HCT116 (cell line): ENCODE data around the gene PRKCA. TPM values are rescaled to one million over a fixed set of nuclear protein-coding genes. Genes with fewer than 3 reads are reported as not detected.

Experiments used
- ATAC-seq: fragments of 200-7000 bp; cut with Tn5 transposase; 2 replicates; pipeline ENCODE4 v1.9.1; 2020; ENCODE audit warnings: mild to moderate bottlenecking, moderate library complexity
- BruUV-seq: library from RNA; stranded (reverse); fragments of 400-500 nt; replicated peaks from 2 replicates; lab custom pipeline; 2021; lab: Mats Ljungman, UMichigan
- CTCF ChIA-PET: fragments of 300-600 bp; sonication (Branson Sonifier 250); formaldehyde crosslinking; loops from one replicate; lab custom pipeline; 2021; ENCODE audit warnings: antibody characterized with exemption; lab: Charles Lee
- POLR2A ChIA-PET: fragments of 300-600, 350-600 bp; sonication (Branson Sonifier 250); formaldehyde crosslinking; loops from one replicate; lab custom pipeline; 2021; ENCODE audit warnings: antibody characterized with exemption; lab: Charles Lee
- RAD21 ChIA-PET, 2 experiments: fragments of 300-600 bp; sonication (Branson Sonifier 250); formaldehyde crosslinking; loops; one replicate each; lab custom pipeline; 2023; ENCODE audit warnings: low total read pairs in 2 of 2; ENCODE audit not compliant: uncharacterized antibody in 2 of 2, unreplicated experiment in 2 of 2, low non-redundant PET in 1 of 2; lab: Charles Lee
- DNase-seq: peaks from one replicate; pipeline ENCODE4 v3.0.0-alpha.2; 2010; ENCODE audit warnings: low read depth, low spot score
- H2AFZ ChIP-seq: fragments of 200-600 bp; shearing (Covaris generic), sonication (generic); 2 replicates; pipeline ENCODE4 v1.6.1; 2017; ENCODE audit warnings: low read depth, mixed run types, mixed read lengths, antibody characterized with exemption, low read length; ENCODE audit not compliant: poor library complexity, severe bottlenecking
- H3K27ac ChIP-seq: 2 replicates; pipeline ENCODE4 v1.5.1; 2012; ENCODE audit warnings: low read depth, low read length
- H3K27me3 ChIP-seq: fragments of 200-600 bp; sonication (generic); 2 replicates; pipeline ENCODE4 v1.6.1; 2016; ENCODE audit warnings: mixed run types, low read length, mixed read lengths; ENCODE audit not compliant: insufficient read depth
- H3K36me3 ChIP-seq, 2 experiments: fragments of 200-500 bp in 1 of 2; fragments of 200-600 bp in 1 of 2; sonication (Bioruptor generic) in 1 of 2; sonication (generic) in 1 of 2; 2 replicates each; pipeline versions ENCODE4 v1.5.1 to v1.6.1; 2014 to 2016; ENCODE audit warnings: low read length in 2 of 2, inconsistent platforms in 1 of 2, mixed read lengths in 1 of 2, mixed run types in 1 of 2; ENCODE audit not compliant: insufficient read depth in 2 of 2, control insufficient read depth in 1 of 2
- H3K4me1 ChIP-seq, 2 experiments: fragments of 200-600 bp in 1 of 2; sonication (generic) in 1 of 2; 2 replicates each; pipeline versions ENCODE4 v1.5.1 to v1.6.1; 2012 to 2017; ENCODE audit warnings: low read length in 2 of 2, inconsistent platforms in 1 of 2, mild to moderate bottlenecking in 1 of 2, mixed read lengths in 1 of 2, mixed run types in 1 of 2, moderate library complexity in 1 of 2; ENCODE audit not compliant: insufficient read depth in 2 of 2, control insufficient read depth in 1 of 2
- H3K4me2 ChIP-seq: fragments of 200-600 bp; sonication (generic); 2 replicates; pipeline ENCODE4 v1.6.1; 2017; ENCODE audit warnings: mixed run types, low read length, mixed read lengths
- H3K4me3 ChIP-seq, 2 experiments: fragments of 200-600 bp in 1 of 2; sonication (generic) in 1 of 2; replicated peaks in 1 of 2; 2 replicates each; pipeline ENCODE4 v1.5.1; 2011 to 2016; ENCODE audit warnings: low read length in 2 of 2, control low read depth in 1 of 2, low read depth in 1 of 2, mild to moderate bottlenecking in 1 of 2, mixed read lengths in 1 of 2, mixed run types in 1 of 2
- H3K79me2 ChIP-seq: fragments of 200-600 bp; sonication (generic); 2 replicates; pipeline ENCODE4 v1.6.1; 2017; ENCODE audit warnings: mild to moderate bottlenecking, mixed run types, low read length, moderate library complexity, mixed read lengths; ENCODE audit not compliant: insufficient read depth
- H3K9ac ChIP-seq: fragments of 200-600 bp; sonication (generic); 2 replicates; pipeline ENCODE4 v1.6.1; 2016; ENCODE audit warnings: low read length, mixed read lengths
- H3K9me2 ChIP-seq: fragments of 200-600 bp; sonication (generic), shearing (Covaris generic); 2 replicates; pipeline ENCODE4 v1.6.1; 2017; ENCODE audit warnings: mixed run types, mild to moderate bottlenecking, moderate library complexity; ENCODE audit not compliant: insufficient read depth
- H3K9me3 ChIP-seq, 2 experiments: fragments of 200-500 bp in 1 of 2; fragments of 200-600 bp in 1 of 2; sonication (Bioruptor generic) in 1 of 2; sonication (generic) in 1 of 2; 2 replicates each; pipeline ENCODE4 v1.6.1; 2014 to 2017; ENCODE audit warnings: low read length in 2 of 2, mixed read lengths in 2 of 2, inconsistent platforms in 1 of 2, low read depth in 1 of 2, mild to moderate bottlenecking in 1 of 2, mixed run types in 1 of 2, moderate library complexity in 1 of 2; ENCODE audit not compliant: control insufficient read depth in 1 of 2, insufficient read depth in 1 of 2
- H4K20me1 ChIP-seq: fragments of 200-600 bp; sonication (generic), shearing (Covaris generic); 2 replicates; pipeline ENCODE4 v1.6.1; 2017; ENCODE audit warnings: mixed run types, mild to moderate bottlenecking, moderate library complexity; ENCODE audit not compliant: insufficient read depth
- CBX3 ChIP-seq: IDR thresholded peaks from 2 replicates; pipeline ENCODE4 v1.6.1; 2012; ENCODE audit warnings: low read depth
- CEBPB ChIP-seq: IDR thresholded peaks from 2 replicates; pipeline ENCODE4 v1.6.1; 2012; ENCODE audit warnings: low read depth
- EGR1 ChIP-seq: IDR thresholded peaks from 2 replicates; pipeline ENCODE4 v1.6.1; 2012; ENCODE audit warnings: low read depth
- ELF1 ChIP-seq: IDR thresholded peaks from 2 replicates; pipeline ENCODE4 v1.6.1; 2012; ENCODE audit warnings: low read depth, borderline replicate concordance
- EZH2 ChIP-seq: fragments of 200-600 bp; sonication (generic); IDR thresholded peaks from 2 replicates; pipeline ENCODE4 v1.6.1; 2017; ENCODE audit warnings: antibody characterized with exemption, mixed run types
- POLR2A ChIP-seq: IDR thresholded peaks from 2 replicates; pipeline ENCODE4 v1.7.0; 2011; ENCODE audit warnings: borderline replicate concordance; ENCODE audit not compliant: insufficient read depth, insufficient read length; ENCODE audit errors: extremely low read depth
- REST ChIP-seq: IDR thresholded peaks from 2 replicates; pipeline ENCODE4 v1.6.1; 2012; ENCODE audit warnings: low read depth
- SP1 ChIP-seq: IDR thresholded peaks from 2 replicates; pipeline ENCODE4 v1.6.1; 2012; ENCODE audit warnings: low read depth
- TCF7L2 ChIP-seq: IDR thresholded peaks from 2 replicates; pipeline ENCODE4 v1.7.0; 2011; ENCODE audit warnings: borderline replicate concordance, inconsistent platforms; ENCODE audit not compliant: insufficient read depth, insufficient read length; ENCODE audit errors: extremely low read depth
- YY1 ChIP-seq: IDR thresholded peaks from 2 replicates; pipeline ENCODE4 v1.6.1; 2011; ENCODE audit warnings: low read length, low read depth, moderate library complexity, mild to moderate bottlenecking; ENCODE audit not compliant: insufficient replicate concordance; ENCODE audit errors: extremely low read depth
- ZFX ChIP-seq: fragments of 450-650 bp; IDR thresholded peaks from 2 replicates; pipeline ENCODE4 v1.6.1; 2017
- intact Hi-C: fragments of 100-400 bp; cut with micrococcal nuclease; formaldehyde crosslinking; loops from 2 replicates; pipeline ENCODE4 v1.10.0; 2022
- total RNA-seq: library from RNA; stranded (reverse); gene quantifications from one replicate; pipeline ENCODE4 v1.2.1, GENCODE V29; 2021; ENCODE audit not compliant: unreplicated experiment
- TF ChIP-seq, protein P1 (sequence below), 3 experiments: fragments of 200-600 bp in 1 of 3; sonication (generic) in 1 of 3; IDR thresholded peaks in 2 of 3; conservative IDR thresholded peaks in 1 of 3; 2 replicates each; pipeline ENCODE4 v1.5.1; 2012 to 2017; ENCODE audit warnings: low read depth in 2 of 3, low read length in 2 of 3, antibody characterized with exemption in 1 of 3, borderline replicate concordance in 1 of 3, control low read depth in 1 of 3, mild to moderate bottlenecking in 1 of 3, mixed read lengths in 1 of 3, mixed run types in 1 of 3, moderate library complexity in 1 of 3; ENCODE audit not compliant: insufficient read depth in 1 of 3

PRKCA gene
- total RNA-seq, 1 experiment from 2014 or later, result 18.8 TPM

- intact Hi-C loops, result no loop called here
- H3K9me3 ChIP-seq, result no peaks in the 10 kb centered on the region
- H3K79me2 ChIP-seq, result no peaks in the 10 kb centered on the region
- BruUV-seq, result no TSS peak
- no peaks in the 10 kb centered on the region for H4K20me1 ChIP-seq
- TF ChIP-seq EZH2, result no peak
- no peak for TF ChIP-seq SP1
- no peak for TF ChIP-seq EGR1
- no peak for TF ChIP-seq TCF7L2
- TF ChIP-seq REST, result no peak
- TF ChIP-seq POLR2A, result no peak
- no peak for TF ChIP-seq ZFX
- TF ChIP-seq ELF1, result no peak
- no peak for TF ChIP-seq CBX3
- TF ChIP-seq, protein P1, sequence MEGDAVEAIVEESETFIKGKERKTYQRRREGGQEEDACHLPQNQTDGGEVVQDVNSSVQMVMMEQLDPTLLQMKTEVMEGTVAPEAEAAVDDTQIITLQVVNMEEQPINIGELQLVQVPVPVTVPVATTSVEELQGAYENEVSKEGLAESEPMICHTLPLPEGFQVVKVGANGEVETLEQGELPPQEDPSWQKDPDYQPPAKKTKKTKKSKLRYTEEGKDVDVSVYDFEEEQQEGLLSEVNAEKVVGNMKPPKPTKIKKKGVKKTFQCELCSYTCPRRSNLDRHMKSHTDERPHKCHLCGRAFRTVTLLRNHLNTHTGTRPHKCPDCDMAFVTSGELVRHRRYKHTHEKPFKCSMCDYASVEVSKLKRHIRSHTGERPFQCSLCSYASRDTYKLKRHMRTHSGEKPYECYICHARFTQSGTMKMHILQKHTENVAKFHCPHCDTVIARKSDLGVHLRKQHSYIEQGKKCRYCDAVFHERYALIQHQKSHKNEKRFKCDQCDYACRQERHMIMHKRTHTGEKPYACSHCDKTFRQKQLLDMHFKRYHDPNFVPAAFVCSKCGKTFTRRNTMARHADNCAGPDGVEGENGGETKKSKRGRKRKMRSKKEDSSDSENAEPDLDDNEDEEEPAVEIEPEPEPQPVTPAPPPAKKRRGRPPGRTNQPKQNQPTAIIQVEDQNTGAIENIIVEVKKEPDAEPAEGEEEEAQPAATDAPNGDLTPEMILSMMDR (IDR thresholded peaks at IDR 0.05 in 2 of 3, conservative IDR thresholded peaks at IDR 0.05 in 1 of 3; ENCODE audit: borderline replicate concordance in 1 of 3, insufficient read depth in 1 of 3, low read depth in 2 of 3, low read length in 2 of 3), result no peak
- no peak for TF ChIP-seq YY1
- TF ChIP-seq CEBPB, result no peak
- no peak overlapping the region for H3K4me3 ChIP-seq
- no peaks in the 10 kb centered on the region for H3K36me3 ChIP-seq
- H2AFZ ChIP-seq, result no peak overlapping the region
- no peaks in the 10 kb centered on the region for H3K27me3 ChIP-seq
- no peak overlapping the region for H3K9ac ChIP-seq
- POLR2A ChIA-PET, result no interaction called here
- RAD21 ChIA-PET, result interaction anchor here in 1 of 2 experiments (0.5 kb wide), 1 partner anchor 41 kb away, joined by 3 read pairs; no protein-coding TSS in a partner anchor
- CTCF ChIA-PET, result no interaction called here
- peaks cover 7 to 16% of the 10 kb centered on the region in 2 experiments for H3K4me1 ChIP-seq
- H3K4me2 ChIP-seq, result no peak overlapping the region
- H3K27ac ChIP-seq, result no peak overlapping the region
- no peaks in the 10 kb centered on the region for H3K9me2 ChIP-seq
- ATAC-seq (no peak), DNase-seq (no peak)
Observed at GRCh38 chr17:66524877-66525276, 222.5 kb downstream of the PRKCA start.
